Transverse colon (tissue), 4 donors: ENCODE data around the gene SPG7.

ENCODE experiments used
- CTCF ChIP-seq, 5 experiments: fragments of 200-600 bp in 3 of 5; fragments of 450-650 bp in 2 of 5; sonication (generic) in 3 of 5; IDR thresholded peaks; 1 replicate in 2 of 5; 2 replicates in 3 of 5; pipeline ENCODE4 v1.5.1; 2016 to 2017; ENCODE audit warnings: antibody characterized with exemption in 5 of 5, inconsistent platforms in 3 of 5, mild to moderate bottlenecking in 2 of 5, moderate library complexity in 1 of 5
- POLR2AphosphoS5 ChIP-seq, 3 donors: sonication (generic); formaldehyde crosslinking; IDR thresholded peaks; one replicate each; pipeline ENCODE4 v1.6.1; 2016; ENCODE audit warnings: antibody characterized with exemption in 3 of 3

DNA sequence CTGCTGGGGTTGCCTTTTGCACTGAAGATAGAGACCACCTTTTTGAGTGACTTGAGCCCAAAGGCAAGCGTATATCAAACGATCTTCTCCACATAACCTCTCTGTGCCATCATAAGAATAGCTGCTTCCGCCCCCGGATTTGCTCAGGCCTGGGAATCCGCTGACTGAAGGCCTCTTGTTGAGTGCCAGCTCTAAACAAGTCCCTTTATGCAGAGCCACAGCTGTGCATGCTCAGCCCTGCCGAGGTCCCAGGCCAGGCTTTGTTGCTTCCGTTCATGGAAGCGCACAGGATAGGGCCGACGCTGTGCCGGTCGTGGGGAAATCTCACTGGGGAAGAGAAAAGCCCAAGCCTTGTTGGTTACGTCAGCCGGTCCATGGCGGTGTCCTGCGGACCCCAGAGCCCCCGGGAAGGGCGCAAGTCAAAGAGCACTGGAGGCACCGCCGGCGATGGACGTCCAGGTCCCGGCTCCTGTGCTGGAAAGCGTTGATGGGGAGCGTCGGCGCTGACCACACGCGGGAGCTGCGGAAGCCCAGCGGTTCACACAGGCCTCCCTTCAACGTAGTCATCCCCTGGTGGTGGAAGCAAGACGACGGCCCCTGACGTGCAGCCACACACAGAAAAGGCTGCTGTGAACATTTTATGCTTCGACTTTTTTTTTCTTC lies 28.8 kb downstream of the SPG7 start:
- no peak for TF ChIP-seq CTCF (IDR thresholded peaks at IDR 0.05)
- TF ChIP-seq POLR2AphosphoS5 (IDR thresholded peaks at IDR 0.05): no peak
